Putamen (tissue), 1 donor: ENCODE data around the gene LIX1L.

Experiments used
- DNase-seq: peaks from one replicate; pipeline ENCODE4 v3.0.0-alpha.2; 2016; ENCODE audit warnings: low spot score

Gene LIX1L

GRCh38 chr1:145893306-145894055, 64.3 kb downstream of the LIX1L start:
- no peak for DNase-seq

GRCh38 chr1:145892486-145893087, 65.2 kb downstream of the LIX1L start:
- no peak for DNase-seq

GRCh38 chr1:145891587-145892485, 66.0 kb downstream of the LIX1L start:
- peak; percentile 84 for DNase-seq

DNA sequence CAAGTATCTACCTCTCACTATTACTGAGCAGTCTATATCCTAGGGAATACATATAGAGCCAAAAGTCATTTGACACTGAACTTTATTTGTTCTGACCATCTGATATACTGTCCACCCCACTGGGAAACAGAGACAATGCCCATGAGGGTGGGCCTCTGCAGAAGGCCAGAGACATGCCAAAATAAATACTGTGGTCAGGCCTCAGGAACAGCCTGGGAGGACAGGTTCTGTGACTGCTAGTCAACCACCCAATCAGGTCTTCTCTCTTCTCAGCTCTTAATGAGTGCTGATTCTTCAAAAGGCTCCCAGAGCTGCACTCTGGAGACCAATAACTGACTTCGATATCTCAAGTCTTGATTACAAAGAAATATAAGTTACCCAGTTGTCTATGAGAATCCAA, 66.7 kb downstream of the LIX1L start:
- no peak for DNase-seq

DNA sequence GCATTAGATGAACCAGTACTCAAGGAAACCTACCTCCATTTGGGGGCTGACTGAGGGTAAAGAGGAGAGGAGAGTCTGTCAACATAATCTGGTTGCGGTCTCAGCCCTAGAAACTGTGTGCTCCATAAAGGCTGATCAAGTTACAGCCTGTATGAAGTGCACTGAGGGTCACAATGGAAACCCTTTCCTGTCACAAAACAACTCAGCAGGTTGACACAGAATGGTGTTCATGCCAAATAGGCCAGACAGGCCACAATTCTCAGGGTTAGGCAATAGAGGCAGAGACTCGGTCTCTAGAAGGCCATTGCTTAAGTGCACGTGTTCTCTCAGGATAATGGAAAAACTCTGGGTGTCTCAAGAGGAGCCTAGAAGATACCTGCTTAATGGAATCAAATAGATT, 68.1 kb downstream of the LIX1L start:
- DNase-seq = no peak

DNA sequence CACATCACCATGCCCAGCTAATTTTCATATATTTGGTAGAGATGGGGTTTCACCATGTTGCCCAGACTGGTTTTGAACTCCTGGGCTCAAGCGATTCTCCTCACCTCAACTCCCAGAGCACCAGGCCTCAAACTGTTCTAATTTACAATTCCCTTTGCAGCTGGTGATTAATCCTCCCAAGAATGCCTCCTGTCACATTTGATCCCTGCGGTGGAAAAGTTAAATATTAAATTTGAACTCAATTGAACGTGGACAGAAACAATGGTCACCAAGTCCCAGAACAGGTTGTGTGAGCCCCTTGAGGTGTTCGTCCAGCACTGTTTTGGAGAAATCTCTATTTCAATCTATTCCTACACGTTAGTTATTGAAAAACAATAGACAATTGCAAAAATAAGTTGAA, 70.2 kb downstream of the LIX1L start:
- no peak for DNase-seq

DNA sequence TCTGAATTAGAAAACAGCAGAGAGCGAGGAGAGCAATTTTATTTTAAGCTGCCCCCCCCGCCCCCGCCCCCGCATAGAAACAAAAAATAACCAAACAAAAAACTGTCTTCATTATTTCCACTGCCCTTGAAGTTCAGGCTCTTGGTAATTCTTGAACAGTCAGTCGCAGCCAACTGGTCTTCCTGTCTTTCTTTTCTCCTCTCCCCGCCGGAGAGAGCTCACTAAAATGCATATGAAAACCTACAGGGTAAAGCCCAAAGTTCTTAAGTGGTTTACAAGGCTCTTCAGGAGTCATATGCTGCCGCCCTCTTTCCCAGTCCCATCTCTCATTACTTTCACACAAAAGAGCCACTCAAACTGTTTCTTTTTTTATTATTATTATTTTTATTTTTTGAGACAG, 71.0 kb downstream of the LIX1L start:
- no peak for DNase-seq

- no peak for DNase-seq
These were observed 71.4 kb downstream of the LIX1L start for GRCh38 chr1:145886390-145886789.

DNA sequence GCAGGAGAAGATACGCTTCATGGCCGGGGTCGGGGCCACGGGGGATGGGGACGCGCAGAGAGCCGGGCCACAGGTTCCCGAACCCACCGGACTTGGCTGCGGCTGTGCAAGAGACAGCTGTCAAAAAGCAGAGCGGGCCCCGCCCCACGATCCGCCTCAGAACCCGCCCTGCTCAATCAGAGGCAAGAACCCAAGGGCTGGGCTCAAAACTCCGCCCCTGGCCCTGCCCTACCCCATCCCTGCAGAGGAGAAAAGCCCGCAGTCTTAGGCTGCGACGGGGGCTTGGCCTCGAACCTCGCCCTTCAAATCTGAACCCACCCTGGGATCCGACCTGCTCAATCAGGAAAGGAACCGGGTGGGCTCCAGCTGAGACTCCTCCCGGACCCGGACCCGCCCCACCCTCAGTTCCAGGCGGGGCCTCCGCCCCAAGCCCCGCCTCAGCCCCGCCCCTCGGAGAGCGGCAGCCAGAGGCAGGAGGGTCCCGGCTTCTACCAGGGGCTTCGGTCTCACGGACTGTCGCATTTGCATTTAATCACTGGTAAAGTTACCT, 72.0 kb downstream of the LIX1L start, which contains the start of gene ANKRD35:
Gene ANKRD35 (minus strand): TSS at position 129 of the 550 bp plus-strand sequence. CDS start 108 bp downstream, at position 21.
- peak; percentile 73 for DNase-seq

- no peak for DNase-seq
These were observed 73.1 kb downstream of the LIX1L start for GRCh38 chr1:145884675-145885074.
